ENCODE measurements around the gene ATE1.

ATE1 gene

GRCh38 chr10:121880895-121881294 lies 46.9 kb downstream of the ATE1 start:
- TF ChIP-seq TAF1 (IDR thresholded peaks at IDR 0.05; ENCODE audit: borderline replicate concordance, insufficient read depth, low read length) (no peak), REST (IDR thresholded peaks at IDR 0.05; ENCODE audit: insufficient read depth in 1 of 2, low read depth in 2 of 2, low read length in 2 of 2) (no peak), SIN3A (IDR thresholded peaks at IDR 0.05; ENCODE audit: borderline replicate concordance, insufficient read depth, low read length) (no peak), FOXP2 (optimal IDR thresholded peaks at IDR 0.05; ENCODE audit: borderline replicate concordance, extremely low read depth, extremely low read length, insufficient read depth) (no peak), POLR2AphosphoS5 (IDR thresholded peaks at IDR 0.05; ENCODE audit: low read depth, low read length) (no peak)

DNA sequence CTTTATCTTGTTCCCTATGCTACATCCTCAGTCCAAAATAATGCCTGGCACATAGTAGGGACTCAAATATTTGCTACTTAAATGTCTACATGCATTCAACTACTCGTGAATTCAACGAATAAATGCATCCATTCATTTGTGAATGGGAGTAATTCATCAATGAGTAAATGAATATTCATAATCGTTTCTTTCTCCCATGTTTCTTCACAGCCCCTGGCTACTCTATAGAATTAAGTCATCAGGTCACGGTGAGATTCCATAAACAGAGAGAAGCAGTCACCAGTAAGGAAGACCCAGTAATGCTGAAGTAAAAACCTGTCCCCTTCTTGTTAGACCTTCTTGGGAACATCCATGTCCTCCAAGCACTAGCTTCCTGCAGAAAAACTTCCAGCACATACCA lies 48.4 kb downstream of the ATE1 start:
- no peak for TF ChIP-seq TAF1 (IDR thresholded peaks at IDR 0.05; ENCODE audit: borderline replicate concordance, insufficient read depth, low read length)
- no peak for TF ChIP-seq FOXP2 (optimal IDR thresholded peaks at IDR 0.05; ENCODE audit: borderline replicate concordance, extremely low read depth, extremely low read length, insufficient read depth)
- no peak for TF ChIP-seq POLR2AphosphoS5 (IDR thresholded peaks at IDR 0.05; ENCODE audit: low read depth, low read length)
- no peak for TF ChIP-seq SIN3A (IDR thresholded peaks at IDR 0.05; ENCODE audit: borderline replicate concordance, insufficient read depth, low read length)

- TF ChIP-seq SIN3A (IDR thresholded peaks at IDR 0.05; ENCODE audit: borderline replicate concordance, insufficient read depth, low read length) (no peak), TAF1 (IDR thresholded peaks at IDR 0.05; ENCODE audit: borderline replicate concordance, insufficient read depth, low read length) (no peak), REST (IDR thresholded peaks at IDR 0.05; ENCODE audit: insufficient read depth in 1 of 2, low read depth in 2 of 2, low read length in 2 of 2) (no peak), FOXP2 (optimal IDR thresholded peaks at IDR 0.05; ENCODE audit: borderline replicate concordance, extremely low read depth, extremely low read length, insufficient read depth) (no peak), POLR2AphosphoS5 (IDR thresholded peaks at IDR 0.05; ENCODE audit: low read depth, low read length) (no peak)
Measured at GRCh38 chr10:121873236-121873635, 54.6 kb downstream of the ATE1 start.

GRCh38 chr10:121870413-121870812 lies 57.4 kb downstream of the ATE1 start:
- TF ChIP-seq REST (IDR thresholded peaks at IDR 0.05; ENCODE audit: insufficient read depth in 1 of 2, low read depth in 2 of 2, low read length in 2 of 2) = no peak
- no peak for TF ChIP-seq POLR2AphosphoS5 (IDR thresholded peaks at IDR 0.05; ENCODE audit: low read depth, low read length)
- no peak for TF ChIP-seq TAF1 (IDR thresholded peaks at IDR 0.05; ENCODE audit: borderline replicate concordance, insufficient read depth, low read length)
- no peak for TF ChIP-seq SIN3A (IDR thresholded peaks at IDR 0.05; ENCODE audit: borderline replicate concordance, insufficient read depth, low read length)
- TF ChIP-seq FOXP2 (optimal IDR thresholded peaks at IDR 0.05; ENCODE audit: borderline replicate concordance, extremely low read depth, extremely low read length, insufficient read depth) = no peak

GRCh38 chr10:121865554-121865953 lies 62.3 kb downstream of the ATE1 start:
- TF ChIP-seq SIN3A (IDR thresholded peaks at IDR 0.05; ENCODE audit: borderline replicate concordance, insufficient read depth, low read length) = no peak
- TF ChIP-seq POLR2AphosphoS5 (IDR thresholded peaks at IDR 0.05; ENCODE audit: low read depth, low read length) = no peak
- TF ChIP-seq REST (IDR thresholded peaks at IDR 0.05; ENCODE audit: insufficient read depth in 1 of 2, low read depth in 2 of 2, low read length in 2 of 2) = no peak
